Suprapubic skin (tissue), 3 donors: ENCODE results near the gene STAG1.

Source experiments
- CTCF ChIP-seq, 2 donors: fragments of 200-600 bp in 1 of 2; fragments of 450-650 bp in 1 of 2; sonication (generic) in 1 of 2; IDR thresholded peaks; one replicate each; pipeline ENCODE4 v1.5.1; 2016 to 2019; ENCODE audit warnings: antibody characterized with exemption in 2 of 2, mild to moderate bottlenecking in 1 of 2, moderate library complexity in 1 of 2
- POLR2A ChIP-seq, 2 donors: fragments of 450-650 bp; IDR thresholded peaks; one replicate each; pipeline ENCODE4 v1.6.1; 2017; ENCODE audit warnings: antibody characterized with exemption in 2 of 2, mild to moderate bottlenecking in 2 of 2, moderate library complexity in 2 of 2

- TF ChIP-seq CTCF (IDR thresholded peaks at IDR 0.05) = no peak
- TF ChIP-seq POLR2A (IDR thresholded peaks at IDR 0.05) = no peak
Measured at GRCh38 chr3:136651581-136651980, 100.6 kb downstream of the STAG1 start.
